Activated CD4-positive, alpha-beta T cell treated with anti-CD3 and anti-CD28 coated beads for 1 hour (primary cell): ENCODE data around the gene SPNS1.
A peak's percentile ranks its signal among the peaks of the same experiment; 100 is the strongest.
"Not testable (repeated sequence)": the region's sequence is repeated elsewhere in the genome, so short reads cannot be mapped to it uniquely, and the experiment has no call there.

Source experiments
- DNase-seq: peaks from one replicate; pipeline ENCODE4 v3.0.0-alpha.2; 2020

SPNS1 gene

DNA sequence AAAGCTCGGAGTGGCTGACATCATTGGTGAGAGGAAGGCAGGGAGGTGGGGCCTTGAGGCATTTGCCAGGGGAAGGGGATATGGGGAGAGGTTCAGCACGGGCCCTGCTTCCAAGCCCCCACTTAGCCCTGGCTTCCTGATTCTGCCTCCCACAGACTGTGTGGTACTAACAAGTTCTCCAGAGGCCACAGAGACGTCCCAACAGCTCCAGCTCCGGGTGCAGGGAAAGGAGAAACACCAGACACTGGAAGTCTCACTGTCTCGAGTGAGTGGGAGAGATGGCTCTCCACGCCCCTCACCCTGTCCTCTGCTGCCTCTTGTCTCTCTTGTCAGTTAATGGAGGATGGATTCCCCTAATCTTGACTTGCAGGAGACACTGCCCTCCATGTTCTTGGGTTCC lies 15.7 kb upstream of the SPNS1 start:
- DNase-seq: no peak

DNA sequence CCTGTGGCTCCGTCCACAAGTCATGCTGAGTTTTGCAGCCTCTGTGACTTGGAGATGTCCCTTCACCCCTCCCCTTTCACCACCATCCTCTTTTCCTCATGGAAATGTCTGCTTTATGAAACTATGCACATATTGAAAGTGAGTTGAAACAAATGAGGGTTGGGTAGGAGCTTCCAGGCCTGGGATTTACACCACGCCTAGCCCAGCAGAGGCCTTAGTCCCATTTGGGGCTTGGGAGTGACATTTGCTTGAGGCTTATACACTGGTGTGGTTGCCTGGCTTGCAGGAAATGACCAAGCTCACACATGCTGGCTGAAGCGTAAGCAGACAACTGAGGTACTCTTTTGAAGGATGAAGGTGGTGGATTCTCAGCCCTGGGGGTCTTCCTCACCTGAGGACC lies 10.5 kb upstream of the SPNS1 start:
- DNase-seq: no peak

DNA sequence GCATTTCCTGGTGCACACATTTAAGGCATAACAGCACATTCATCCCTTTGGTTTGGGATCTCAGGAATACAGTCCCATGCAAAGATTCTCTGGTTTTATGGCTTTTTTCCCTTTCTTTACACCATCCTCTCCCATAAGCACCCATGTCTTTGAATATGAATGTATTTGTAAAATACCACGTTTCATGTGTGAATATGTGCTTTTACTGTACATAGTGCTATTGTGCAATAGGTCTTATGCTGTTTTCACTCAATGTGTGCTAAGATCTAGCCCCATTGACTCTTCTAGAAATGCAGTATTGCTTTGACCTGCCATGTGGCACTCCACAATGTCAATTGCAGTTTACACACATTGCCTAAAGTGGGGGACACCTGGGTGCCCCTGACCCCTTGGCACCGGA lies 10.1 kb upstream of the SPNS1 start:
- DNase-seq: no peak

DNA sequence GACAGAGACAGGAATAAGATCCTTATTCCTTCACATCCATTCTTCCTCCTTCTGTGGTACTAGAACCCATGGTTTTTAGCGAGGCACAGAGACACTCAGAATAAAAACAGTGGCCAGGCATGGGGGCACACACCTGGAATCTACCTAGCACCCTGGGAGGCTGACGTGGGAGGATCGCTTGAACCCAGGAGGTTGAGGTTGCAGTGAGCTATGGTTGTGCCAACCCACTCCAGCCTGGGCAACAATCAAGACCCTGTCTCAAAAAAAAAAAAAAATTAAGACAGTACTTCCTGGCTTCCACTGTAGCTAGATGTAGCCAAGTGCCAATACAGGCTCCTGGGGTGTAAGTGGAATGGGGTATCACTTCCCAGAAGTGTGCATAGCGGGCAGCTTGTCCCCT lies 7.4 kb upstream of the SPNS1 start:
- DNase-seq: no peak

DNA sequence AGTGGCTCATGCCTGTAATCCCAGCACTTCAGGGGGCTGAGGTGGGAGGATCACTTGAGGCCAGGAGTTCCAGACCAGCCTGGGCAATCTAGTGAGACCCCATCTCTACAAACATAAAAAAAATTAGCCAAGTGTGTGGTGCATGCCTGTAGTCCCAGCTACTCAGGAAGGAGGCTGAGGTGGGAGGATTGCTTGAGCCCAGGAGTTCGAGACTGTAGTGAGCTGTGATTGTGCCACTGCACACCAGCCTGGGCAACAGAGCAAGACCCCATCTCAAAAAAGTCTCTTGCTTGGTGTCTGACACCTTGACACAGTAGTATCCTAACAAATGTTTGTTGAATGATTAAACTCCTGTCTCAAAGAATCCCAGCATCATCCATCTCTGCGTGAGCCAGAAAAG lies 4.9 kb upstream of the SPNS1 start:
- not testable (repeated sequence) for DNase-seq

DNA sequence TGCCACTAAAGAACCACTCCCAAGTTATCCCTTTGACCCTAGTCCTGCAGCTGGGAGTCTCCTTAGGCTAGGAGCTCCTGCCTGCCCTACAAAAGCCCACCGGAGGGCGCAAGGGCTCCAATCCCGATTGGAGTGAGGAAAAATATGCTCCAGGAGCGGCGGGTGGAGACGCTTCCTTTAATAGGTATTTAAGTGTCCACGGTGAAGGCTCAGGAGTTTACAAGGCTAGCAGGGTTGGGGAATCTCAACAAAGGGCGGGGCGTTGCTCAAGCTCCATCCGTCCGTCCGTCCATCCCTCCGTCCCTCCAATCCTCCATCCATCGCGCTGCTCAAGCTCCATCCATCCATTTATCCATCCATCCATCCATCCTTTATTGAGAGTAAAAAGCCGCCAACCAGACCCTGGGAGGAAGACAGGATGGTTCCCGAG lies 556 bp upstream of the SPNS1 start:
- no peak for DNase-seq

DNA sequence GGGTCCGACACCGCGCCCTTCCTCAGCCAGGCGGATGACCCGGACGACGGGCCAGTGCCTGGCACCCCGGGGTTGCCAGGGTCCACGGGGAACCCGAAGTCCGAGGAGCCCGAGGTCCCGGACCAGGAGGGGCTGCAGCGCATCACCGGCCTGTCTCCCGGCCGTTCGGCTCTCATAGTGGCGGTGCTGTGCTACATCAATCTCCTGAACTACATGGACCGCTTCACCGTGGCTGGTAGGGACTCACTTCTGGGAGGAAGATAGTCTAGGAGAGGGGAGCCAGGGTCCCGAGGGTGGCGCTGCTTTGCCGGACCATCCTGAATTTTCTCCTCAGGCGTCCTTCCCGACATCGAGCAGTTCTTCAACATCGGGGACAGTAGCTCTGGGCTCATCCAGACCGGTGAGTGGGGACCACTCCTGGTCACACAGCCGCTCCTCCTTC lies 601 bp downstream of the SPNS1 start:
- no peak for DNase-seq

DNA sequence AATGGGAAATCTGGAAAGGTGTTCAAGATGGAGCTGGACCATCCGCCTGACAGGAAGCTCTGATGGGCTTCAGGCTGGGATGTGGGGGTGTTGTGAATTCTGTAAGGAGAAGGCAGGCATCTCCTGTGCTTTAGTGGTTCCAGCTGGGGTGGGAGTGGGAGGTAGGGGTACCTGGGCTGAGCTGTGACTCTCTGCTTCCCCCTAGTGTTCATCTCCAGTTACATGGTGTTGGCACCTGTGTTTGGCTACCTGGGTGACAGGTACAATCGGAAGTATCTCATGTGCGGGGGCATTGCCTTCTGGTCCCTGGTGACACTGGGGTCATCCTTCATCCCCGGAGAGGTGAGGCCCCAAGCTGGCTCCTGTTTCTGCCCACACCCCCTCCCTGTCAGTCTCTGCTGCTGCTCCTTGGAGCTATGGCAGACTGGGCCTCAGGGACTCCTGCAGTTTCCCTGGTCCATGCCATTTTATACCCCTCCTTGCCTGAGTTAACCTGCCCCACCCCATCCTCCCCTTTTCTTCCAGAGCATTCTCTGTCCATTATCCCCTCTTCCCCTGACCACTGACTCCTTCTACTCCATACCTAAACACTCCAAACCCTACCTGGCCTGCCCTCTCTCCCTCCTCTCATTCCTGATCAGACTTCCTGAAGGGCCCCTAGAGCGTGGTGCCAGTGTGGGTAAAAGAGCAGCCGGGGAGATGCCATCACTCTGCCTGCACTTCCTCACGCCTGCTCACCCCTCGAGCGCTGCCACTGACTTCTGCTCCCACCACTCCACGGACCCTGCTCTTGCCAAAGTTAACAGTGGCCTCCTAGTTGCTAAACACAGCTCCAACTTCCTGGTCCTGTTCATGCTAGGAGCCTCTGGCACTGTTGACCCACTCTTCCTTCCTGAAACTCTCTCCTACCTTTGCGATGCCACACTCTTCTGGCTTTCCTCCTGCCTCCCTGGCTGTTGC lies 3.4 kb downstream of the SPNS1 start:
- no peak for DNase-seq

DNA sequence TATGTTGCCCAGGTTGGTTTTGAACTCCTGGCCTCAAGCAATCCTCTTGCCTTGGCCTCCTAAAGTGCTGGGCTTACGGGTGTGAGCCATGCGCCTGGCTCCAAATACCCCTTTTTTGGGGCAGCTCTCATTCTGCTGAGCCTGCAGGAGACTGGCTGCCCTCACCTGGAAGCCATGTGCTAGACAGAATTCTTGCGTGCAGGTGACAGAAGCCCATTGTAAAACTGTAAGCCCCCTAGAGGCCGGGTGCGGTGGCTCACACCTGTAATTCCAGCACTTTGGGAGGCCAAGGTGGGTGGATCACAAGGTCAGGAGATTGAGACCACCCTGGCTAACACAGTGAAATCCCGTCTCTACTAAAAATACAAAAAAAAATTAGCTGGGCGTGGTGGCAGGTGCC lies 5.8 kb downstream of the SPNS1 start:
- not testable (repeated sequence) for DNase-seq

DNA sequence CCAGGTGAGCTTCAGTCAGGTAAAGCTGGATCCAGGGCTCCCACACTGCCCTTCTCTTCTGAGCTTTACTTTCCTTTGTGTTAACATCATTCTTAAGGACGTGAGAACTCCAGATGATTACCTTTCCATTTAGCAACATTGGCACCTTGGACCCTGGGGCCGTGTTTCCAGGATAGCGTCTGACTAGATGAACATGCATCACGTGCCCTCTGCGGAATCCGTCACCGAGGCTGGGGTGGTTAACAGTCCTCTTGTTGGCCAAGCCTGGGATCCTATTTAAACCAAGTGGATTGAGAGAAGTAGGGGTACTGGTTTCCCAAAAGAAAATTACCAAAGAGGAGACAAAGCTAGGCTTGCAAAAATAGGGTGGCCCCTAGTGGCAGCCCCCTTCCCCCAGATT lies 6.4 kb downstream of the SPNS1 start:
- DNase-seq: no peak

DNA sequence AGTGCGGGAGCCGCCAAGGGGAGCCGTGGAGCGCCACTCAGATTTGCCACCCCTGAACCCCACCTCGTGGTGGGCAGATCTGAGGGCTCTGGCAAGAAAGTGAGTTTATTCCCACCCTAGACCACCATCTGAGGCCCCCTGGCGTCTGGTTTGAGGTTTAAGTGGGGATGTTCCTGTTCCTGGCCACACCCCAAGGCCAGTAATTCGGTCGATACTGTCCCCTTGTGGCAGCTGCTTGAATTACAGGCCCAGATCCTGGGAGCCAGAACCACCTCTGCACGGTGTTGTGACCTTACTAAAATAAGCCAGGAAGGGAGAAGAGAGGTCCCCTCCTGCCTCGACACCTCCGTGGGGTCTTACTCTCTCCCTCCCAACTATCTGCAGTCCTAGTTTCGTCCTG lies 6.9 kb downstream of the SPNS1 start:
- DNase-seq: no peak

DNA sequence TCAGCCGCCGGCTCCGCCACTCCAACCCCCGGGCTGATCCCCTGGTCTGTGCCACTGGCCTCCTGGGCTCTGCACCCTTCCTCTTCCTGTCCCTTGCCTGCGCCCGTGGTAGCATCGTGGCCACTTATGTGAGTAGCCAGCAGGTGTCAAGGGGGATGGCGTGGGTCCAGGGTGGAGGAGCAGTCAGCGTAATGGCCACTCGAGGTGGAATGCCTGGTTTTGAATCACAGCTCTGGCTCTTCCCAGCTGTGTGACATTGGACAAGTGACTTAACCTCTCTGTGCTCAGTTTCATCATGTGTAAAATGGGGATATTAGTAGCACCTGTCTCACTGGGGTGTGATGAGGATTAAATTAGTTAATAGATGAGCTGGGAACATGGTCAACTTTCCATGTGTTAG lies 7.8 kb downstream of the SPNS1 start:
- DNase-seq: no peak

DNA sequence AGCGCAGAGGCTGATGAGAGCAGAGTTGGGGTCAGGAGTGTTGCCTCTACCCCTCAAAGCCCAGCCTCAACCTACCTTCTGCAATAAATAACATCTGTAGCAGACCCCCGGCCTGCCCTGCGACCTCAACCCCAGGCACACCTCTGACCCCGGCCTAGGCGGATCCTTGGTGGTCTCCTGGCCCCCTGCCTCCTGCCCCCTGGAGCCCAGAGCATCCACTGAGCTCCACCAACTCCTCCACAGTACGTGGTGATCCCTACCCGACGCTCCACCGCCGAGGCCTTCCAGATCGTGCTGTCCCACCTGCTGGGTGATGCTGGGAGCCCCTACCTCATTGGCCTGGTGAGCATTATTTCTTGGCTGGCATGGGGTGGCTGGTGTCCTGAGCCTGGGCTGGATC lies 8.4 kb downstream of the SPNS1 start:
- DNase-seq: no peak

DNA sequence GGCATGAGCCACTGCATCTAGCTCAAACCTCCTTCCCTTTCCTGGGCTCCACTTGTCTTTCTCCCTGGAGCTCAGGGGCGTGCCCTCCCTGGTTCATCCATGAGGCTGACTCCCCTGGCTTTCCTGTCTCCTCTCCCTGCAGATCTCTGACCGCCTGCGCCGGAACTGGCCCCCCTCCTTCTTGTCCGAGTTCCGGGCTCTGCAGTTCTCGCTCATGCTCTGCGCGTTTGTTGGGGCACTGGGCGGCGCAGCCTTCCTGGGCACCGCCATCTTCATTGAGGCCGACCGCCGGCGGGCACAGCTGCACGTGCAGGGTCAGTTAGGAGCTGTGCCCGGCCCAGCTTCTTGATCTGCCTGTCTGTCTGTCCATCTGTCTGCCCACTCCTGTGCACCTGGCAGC lies 9.1 kb downstream of the SPNS1 start:
- no peak for DNase-seq

DNA sequence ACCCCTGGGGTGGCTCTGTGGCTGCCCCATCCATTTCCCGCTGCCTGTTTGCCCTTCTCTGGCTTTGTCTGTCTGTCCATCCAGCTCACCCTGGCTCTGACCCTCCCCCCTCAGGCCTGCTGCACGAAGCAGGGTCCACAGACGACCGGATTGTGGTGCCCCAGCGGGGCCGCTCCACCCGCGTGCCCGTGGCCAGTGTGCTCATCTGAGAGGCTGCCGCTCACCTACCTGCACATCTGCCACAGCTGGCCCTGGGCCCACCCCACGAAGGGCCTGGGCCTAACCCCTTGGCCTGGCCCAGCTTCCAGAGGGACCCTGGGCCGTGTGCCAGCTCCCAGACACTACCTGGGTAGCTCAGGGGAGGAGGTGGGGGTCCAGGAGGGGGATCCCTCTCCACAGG lies 9.5 kb downstream of the SPNS1 start:
- no peak for DNase-seq

DNA sequence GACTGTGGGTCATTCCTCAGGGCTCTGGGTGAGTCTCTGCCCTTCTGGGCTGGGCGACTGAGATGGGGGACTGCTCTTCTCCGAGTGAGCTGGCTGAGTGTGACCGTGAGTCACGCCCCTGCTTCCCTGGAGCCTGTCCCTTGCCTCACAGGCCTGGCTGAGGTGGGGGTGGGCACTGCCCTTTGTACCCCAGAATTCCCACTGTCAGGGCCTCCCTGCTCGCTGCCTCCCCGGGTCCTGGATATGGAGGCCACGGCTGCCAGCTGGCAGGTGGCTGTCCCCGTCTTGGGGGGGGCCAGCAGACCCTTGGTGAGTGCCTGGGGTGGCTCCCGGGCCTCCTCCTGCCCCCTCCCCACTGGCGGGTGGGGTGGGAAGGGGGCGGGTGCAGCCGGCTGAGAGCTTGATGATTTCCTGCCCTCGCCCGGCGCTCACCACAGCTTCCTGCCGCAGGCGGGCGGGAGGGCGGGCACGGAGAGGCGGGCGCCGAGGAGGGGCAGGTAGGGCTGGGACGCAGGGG lies 10.1 kb downstream of the SPNS1 start, which contains the start of gene LAT:
TSS of gene LAT (plus strand) at position 434 of the 517 bp plus-strand sequence. CDS start 366 bp downstream, outside the sequence.
- peak; percentile 70 for DNase-seq

DNA sequence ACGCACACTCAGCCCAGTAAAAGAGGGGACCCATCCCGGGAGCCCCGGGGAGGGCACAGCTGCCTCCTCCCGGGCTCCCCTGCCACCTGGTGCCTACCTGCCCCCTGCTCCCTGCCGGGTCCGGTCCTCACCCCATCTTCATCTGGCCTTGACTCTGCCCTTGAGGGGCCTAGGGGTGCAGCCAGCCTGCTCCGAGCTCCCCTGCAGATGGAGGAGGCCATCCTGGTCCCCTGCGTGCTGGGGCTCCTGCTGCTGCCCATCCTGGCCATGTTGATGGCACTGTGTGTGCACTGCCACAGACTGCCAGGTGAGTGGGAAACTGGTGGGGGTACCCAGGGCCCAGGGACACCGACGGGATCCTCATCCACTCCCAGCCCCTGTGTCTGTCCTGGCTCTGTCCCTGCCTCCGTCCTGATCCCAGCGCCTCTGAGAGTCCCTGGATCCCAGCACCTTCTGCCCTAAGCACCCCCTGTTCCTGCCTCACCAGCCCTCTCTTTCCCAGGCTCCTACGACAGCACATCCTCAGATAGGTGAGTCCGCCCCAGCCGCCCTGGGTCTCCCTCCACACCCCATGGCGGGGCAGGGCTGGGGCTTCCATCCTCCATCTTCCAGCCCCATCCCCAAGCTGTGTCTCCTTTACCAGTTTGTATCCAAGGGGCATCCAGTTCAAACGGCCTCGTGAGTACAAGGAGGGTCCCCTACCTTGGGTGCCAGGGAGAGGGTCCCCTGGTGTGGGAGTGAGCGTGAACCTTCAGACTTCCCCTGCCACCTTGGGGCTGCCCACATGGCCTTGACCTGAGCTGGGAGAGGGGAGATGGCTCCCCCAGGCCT lies 10.8 kb downstream of the SPNS1 start:
- no peak for DNase-seq

DNA sequence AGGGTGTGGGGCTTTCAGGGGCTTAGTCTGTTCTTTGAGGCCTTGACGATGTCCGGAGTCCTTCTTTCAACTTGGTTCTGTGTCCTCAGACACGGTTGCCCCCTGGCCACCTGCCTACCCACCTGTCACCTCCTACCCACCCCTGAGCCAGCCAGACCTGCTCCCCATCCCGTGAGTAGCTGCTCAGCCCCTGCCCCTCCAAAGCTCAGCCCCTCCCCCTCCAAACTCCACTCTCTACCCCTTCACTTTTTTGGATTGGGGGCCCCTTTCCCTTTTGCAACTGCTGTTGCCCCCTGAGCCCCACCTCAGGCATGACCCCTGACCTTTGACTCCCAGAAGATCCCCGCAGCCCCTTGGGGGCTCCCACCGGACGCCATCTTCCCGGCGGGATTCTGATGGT lies 11.5 kb downstream of the SPNS1 start:
- no peak for DNase-seq

DNA sequence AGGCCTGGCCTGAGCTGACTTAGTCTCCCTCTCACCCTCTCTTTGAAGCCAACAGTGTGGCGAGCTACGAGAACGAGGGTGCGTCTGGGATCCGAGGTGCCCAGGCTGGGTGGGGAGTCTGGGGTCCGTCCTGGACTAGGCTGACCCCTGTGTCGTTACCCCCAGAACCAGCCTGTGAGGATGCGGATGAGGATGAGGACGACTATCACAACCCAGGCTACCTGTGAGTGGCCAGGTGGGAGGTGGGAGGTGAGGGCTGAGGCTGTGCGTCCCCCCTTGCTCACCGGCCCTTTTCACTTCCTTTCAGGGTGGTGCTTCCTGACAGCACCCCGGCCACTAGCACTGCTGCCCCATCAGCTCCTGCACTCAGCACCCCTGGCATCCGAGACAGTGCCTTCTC lies 11.9 kb downstream of the SPNS1 start:
- DNase-seq: no peak

DNA sequence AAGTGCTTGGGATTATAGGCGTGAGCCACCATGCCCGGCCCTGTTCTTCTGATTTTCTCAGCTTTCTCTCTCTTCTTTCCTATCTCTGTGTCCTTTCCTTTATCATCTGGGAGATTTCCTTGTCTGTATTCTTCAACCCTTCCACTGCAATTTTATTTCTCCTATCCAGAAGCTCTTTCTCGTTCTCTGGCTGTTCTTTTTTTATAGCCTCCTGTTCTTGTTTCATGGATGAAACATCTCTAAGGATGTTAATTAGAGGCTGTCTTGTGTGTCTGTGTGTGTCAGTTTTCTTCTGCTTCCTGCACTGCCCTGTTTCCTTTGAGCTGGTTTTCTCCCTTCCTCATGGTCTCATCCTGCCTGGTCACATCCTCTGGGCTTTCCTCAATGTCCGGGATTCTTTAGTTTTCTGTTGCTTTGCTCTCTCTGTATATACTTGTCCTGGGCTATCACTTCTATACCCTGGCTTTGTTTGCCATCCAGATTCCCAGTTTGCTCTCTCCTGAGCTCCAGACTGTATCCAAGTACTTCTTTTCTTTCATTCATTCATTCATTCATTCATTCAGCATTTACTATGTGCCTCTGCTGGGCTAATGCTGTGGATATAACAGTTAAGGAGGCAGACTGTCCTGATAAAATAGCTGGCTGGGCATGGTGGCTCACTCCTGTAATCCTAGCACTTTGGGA lies 12.7 kb downstream of the SPNS1 start:
- no peak for DNase-seq

DNA sequence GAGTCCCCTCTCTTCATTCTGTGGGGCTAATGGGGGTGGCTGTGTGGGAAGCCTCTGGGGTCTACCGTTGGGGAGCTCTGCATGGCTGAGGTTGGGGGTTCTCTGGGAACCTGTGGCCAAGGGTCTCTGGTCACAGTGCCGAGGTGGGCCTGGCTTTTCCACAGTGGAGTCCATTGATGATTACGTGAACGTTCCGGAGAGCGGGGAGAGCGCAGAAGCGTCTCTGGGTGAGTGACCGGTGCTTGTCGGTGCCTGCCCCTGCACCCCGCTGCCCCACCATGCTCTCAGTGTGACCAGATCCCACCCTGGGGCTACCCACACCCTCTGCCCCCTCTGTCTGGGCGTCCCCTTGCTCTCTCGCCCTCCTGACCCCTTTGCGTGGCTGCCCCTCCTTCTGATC lies 14.8 kb downstream of the SPNS1 start:
- no peak for DNase-seq

DNA sequence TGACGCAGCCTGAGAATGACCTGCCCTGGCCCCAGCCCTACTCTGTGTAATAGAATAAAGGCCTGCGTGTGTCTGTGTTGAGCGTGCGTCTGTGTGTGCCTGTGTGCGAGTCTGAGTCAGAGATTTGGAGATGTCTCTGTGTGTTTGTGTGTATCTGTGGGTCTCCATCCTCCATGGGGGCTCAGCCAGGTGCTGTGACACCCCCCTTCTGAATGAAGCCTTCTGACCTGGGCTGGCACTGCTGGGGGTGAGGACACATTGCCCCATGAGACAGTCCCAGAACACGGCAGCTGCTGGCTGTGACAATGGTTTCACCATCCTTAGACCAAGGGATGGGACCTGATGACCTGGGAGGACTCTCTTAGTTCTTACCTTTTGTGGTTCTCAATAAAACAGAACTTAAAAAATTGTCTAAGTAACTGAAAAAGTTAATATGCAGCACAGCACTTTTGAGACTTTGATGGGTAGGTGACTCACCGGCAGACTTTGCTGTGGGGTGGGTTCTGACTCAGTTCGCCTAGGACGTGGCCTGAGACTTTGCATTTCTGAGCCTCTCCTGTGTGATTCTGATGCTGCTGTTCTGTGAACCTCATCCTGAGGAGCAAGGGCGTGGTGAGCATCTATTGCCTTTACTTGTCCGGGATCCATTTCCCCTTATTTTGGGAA lies 15.9 kb downstream of the SPNS1 start:
- DNase-seq: peak; percentile 58
